ENCODE results near the gene BAD.

Gene BAD

GRCh38 chr11:64241491-64242374 lies 42.7 kb downstream of the BAD start:
- DNase-seq, result no peak

GRCh38 chr11:64241241-64241490 lies 43.3 kb downstream of the BAD start:
- DNase-seq, result peak; percentile 97

GRCh38 chr11:64240435-64241240 lies 43.8 kb downstream of the BAD start, which contains the start of gene FKBP2:
TSS of gene FKBP2 (plus strand) at chr11:64241095. CDS start at chr11:64242388, 1,293 bp downstream.
- peak; percentile 94 for DNase-seq

GRCh38 chr11:64239662-64240434 lies 44.6 kb downstream of the BAD start:
- DNase-seq, result no peak

- no peak for DNase-seq
Measured at GRCh38 chr11:64238999-64239398, 45.5 kb downstream of the BAD start.

GRCh38 chr11:64238076-64238475 lies 46.4 kb downstream of the BAD start:
- no peak for DNase-seq

- no peak for DNase-seq
Measured at GRCh38 chr11:64237484-64237951, 46.9 kb downstream of the BAD start.

- DNase-seq, result no peak
Measured at GRCh38 chr11:64235437-64236161, 48.9 kb downstream of the BAD start.

GRCh38 chr11:64234647-64235379 lies 49.7 kb downstream of the BAD start:
- no peak for DNase-seq

- no peak for DNase-seq
Measured at GRCh38 chr11:64233913-64234586, 50.4 kb downstream of the BAD start, which contains the start of gene VEGFB. TSS of gene VEGFB (plus strand) at chr11:64234584. CDS start at chr11:64234834, 250 bp downstream.

- no peak for DNase-seq
Measured at GRCh38 chr11:64232967-64233315, 51.5 kb downstream of the BAD start.

GRCh38 chr11:64232182-64232966 lies 52.1 kb downstream of the BAD start:
- no peak for DNase-seq

- no peak for DNase-seq
Measured at GRCh38 chr11:64231546-64231945, 52.9 kb downstream of the BAD start.

- DNase-seq, result no peak
Measured at GRCh38 chr11:64230985-64231365, 53.5 kb downstream of the BAD start.

GRCh38 chr11:64230171-64230984 lies 54.1 kb downstream of the BAD start, which contains the start of gene DNAJC4:
TSS of gene DNAJC4 (plus strand) at chr11:64230548. CDS start at chr11:64230855, 307 bp downstream.
- DNase-seq, result peak; percentile 84

GRCh38 chr11:64229744-64230170 lies 54.7 kb downstream of the BAD start:
- DNase-seq, result no peak

- DNase-seq, result no peak
Measured at GRCh38 chr11:64229090-64229743, 55.2 kb downstream of the BAD start.

- DNase-seq, result no peak
Measured at GRCh38 chr11:64227405-64227956, 57.0 kb downstream of the BAD start.

All from NCI-H446 treated with DMSO at 0.1 percent for 48 hours (cell line).